ENCODE measurements around the gene NOBOX.
"Not testable (repeated sequence)": the region's sequence is repeated elsewhere in the genome, so short reads cannot be mapped to it uniquely, and the experiment has no call there.

The NOBOX gene

GRCh38 chr7:144390481-144390880 is 13.0 kb downstream of the NOBOX start:
- DNase-seq = no peak

- DNase-seq = no peak
These were observed 14.5 kb downstream of the NOBOX start for GRCh38 chr7:144388950-144389349.

GRCh38 chr7:144386741-144387140 is 16.8 kb downstream of the NOBOX start:
- no peak for DNase-seq

- peak; percentile 18 for DNase-seq
These were observed 18.8 kb downstream of the NOBOX start for GRCh38 chr7:144384555-144385245.

GRCh38 chr7:144384071-144384470 is 19.4 kb downstream of the NOBOX start:
- no peak for DNase-seq

GRCh38 chr7:144379776-144380384 is 23.6 kb downstream of the NOBOX start:
- DNase-seq = no peak

- no peak for DNase-seq
These were observed 24.8 kb downstream of the NOBOX start for GRCh38 chr7:144378651-144379050.

GRCh38 chr7:144369221-144369620 is 34.3 kb downstream of the NOBOX start:
- DNase-seq = not testable (repeated sequence)

- DNase-seq = not testable (repeated sequence)
These were observed 36.2 kb downstream of the NOBOX start for GRCh38 chr7:144367250-144367649.

GRCh38 chr7:144365523-144365922 is 38.0 kb downstream of the NOBOX start:
- DNase-seq = not testable (repeated sequence)

GRCh38 chr7:144362061-144362460 is 41.4 kb downstream of the NOBOX start:
- DNase-seq = not testable (repeated sequence)

- DNase-seq = not testable (repeated sequence)
These were observed 46.6 kb downstream of the NOBOX start for GRCh38 chr7:144356860-144357259.

- DNase-seq = not testable (repeated sequence)
These were observed 47.3 kb downstream of the NOBOX start for GRCh38 chr7:144356185-144356584.

GRCh38 chr7:144355176-144355822 is 48.2 kb downstream of the NOBOX start, which contains the start of gene ARHGEF5:
TSS of gene ARHGEF5 (plus strand) at chr7:144355402. CDS start at chr7:144362670, 7,268 bp downstream.
- DNase-seq = not testable (repeated sequence)

GRCh38 chr7:144351667-144352066 is 51.8 kb downstream of the NOBOX start:
- DNase-seq = not testable (repeated sequence)

GRCh38 chr7:144348625-144349024 is 54.9 kb downstream of the NOBOX start:
- not testable (repeated sequence) for DNase-seq

Data from activated CD4-positive, alpha-beta T cell treated with anti-CD3 and anti-CD28 coated beads for 1 hour (primary cell).